Transverse colon (tissue), 4 donors: ENCODE results near the gene NCAPD2.

Source experiments
- EP300 ChIP-seq: sonication (generic); formaldehyde crosslinking; IDR thresholded peaks from one replicate; pipeline ENCODE4 v1.6.1; 2017; ENCODE audit warnings: antibody characterized with exemption, low read depth
- POLR2AphosphoS5 ChIP-seq, 3 donors: sonication (generic); formaldehyde crosslinking; IDR thresholded peaks; one replicate each; pipeline ENCODE4 v1.6.1; 2016; ENCODE audit warnings: antibody characterized with exemption in 3 of 3
- TF ChIP-seq, protein P1 (sequence below), 5 experiments: fragments of 200-600 bp in 3 of 5; fragments of 450-650 bp in 2 of 5; sonication (generic) in 3 of 5; IDR thresholded peaks; 1 replicate in 2 of 5; 2 replicates in 3 of 5; pipeline ENCODE4 v1.5.1; 2016 to 2017; ENCODE audit warnings: antibody characterized with exemption in 5 of 5, inconsistent platforms in 3 of 5, mild to moderate bottlenecking in 2 of 5, moderate library complexity in 1 of 5

DNA sequence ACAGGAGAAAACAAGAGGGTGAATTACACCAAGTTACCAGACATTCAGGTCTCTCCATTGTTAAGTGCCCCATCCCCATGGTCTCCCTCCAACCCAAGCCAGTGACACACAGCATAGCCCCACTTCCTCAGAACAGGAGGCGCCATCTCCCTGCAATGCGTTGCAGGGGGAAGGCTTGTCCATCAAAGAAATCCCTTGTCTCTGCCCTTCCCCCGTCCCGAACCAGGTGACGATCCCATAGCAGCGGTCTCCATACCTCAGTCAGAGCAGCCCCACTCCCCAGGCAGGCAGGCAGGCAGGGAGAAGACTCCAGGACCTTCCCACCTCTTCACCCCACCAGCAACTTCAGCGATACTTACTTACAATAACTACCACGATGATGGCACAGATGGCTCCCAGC is 29.4 kb upstream of the NCAPD2 start:
- TF ChIP-seq POLR2AphosphoS5 (IDR thresholded peaks at IDR 0.05) (no peak), EP300 (no peak)
- TF ChIP-seq, protein P1, sequence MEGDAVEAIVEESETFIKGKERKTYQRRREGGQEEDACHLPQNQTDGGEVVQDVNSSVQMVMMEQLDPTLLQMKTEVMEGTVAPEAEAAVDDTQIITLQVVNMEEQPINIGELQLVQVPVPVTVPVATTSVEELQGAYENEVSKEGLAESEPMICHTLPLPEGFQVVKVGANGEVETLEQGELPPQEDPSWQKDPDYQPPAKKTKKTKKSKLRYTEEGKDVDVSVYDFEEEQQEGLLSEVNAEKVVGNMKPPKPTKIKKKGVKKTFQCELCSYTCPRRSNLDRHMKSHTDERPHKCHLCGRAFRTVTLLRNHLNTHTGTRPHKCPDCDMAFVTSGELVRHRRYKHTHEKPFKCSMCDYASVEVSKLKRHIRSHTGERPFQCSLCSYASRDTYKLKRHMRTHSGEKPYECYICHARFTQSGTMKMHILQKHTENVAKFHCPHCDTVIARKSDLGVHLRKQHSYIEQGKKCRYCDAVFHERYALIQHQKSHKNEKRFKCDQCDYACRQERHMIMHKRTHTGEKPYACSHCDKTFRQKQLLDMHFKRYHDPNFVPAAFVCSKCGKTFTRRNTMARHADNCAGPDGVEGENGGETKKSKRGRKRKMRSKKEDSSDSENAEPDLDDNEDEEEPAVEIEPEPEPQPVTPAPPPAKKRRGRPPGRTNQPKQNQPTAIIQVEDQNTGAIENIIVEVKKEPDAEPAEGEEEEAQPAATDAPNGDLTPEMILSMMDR (IDR thresholded peaks at IDR 0.05): no peak
